Bone marrow (tissue), 2 donors: Measurements from ENCODE around the gene SPINDOC.
"Not testable (repeated sequence)": the region's sequence is repeated elsewhere in the genome, so short reads cannot be mapped to it uniquely, and the experiment has no call there.

Experiments used
- DNase-seq, 2 donors: peaks; one replicate each; lab custom pipeline; 2025; lab: John Stamatoyannopoulos, UW

The SPINDOC gene

GRCh38 chr11:63791495-63792167, 21.6 kb upstream of the SPINDOC start:
- no peak for DNase-seq

GRCh38 chr11:63793161-63793560, 20.1 kb upstream of the SPINDOC start:
- DNase-seq: no peak

GRCh38 chr11:63795066-63795465, 18.2 kb upstream of the SPINDOC start:
- DNase-seq: no peak

GRCh38 chr11:63800921-63801320, 12.3 kb upstream of the SPINDOC start:
- no peak for DNase-seq

GRCh38 chr11:63802637-63803414, 10.4 kb upstream of the SPINDOC start:
- no peak for DNase-seq

GRCh38 chr11:63804259-63804658, 9.0 kb upstream of the SPINDOC start:
- DNase-seq: no peak

- no peak for DNase-seq
Measured at GRCh38 chr11:63805844-63806415, 7.3 kb upstream of the SPINDOC start.

- not testable (repeated sequence) for DNase-seq
Measured at GRCh38 chr11:63810383-63810782, 2.9 kb upstream of the SPINDOC start.

GRCh38 chr11:63811522-63811921, 1.7 kb upstream of the SPINDOC start:
- no peak for DNase-seq

- peak; percentile 9 to 47 for DNase-seq
Measured at GRCh38 chr11:63813563-63814382, 517 bp downstream of the SPINDOC start.

- no peak for DNase-seq
Measured at GRCh38 chr11:63814383-63814736, 1.1 kb downstream of the SPINDOC start.

- DNase-seq: no peak
Measured at GRCh38 chr11:63816166-63816565, 2.9 kb downstream of the SPINDOC start.

GRCh38 chr11:63816732-63817131, 3.5 kb downstream of the SPINDOC start:
- DNase-seq: no peak

- no peak for DNase-seq
Measured at GRCh38 chr11:63817758-63818498, 4.7 kb downstream of the SPINDOC start.

GRCh38 chr11:63818609-63819008, 5.4 kb downstream of the SPINDOC start:
- no peak for DNase-seq

- DNase-seq: no peak
Measured at GRCh38 chr11:63821411-63821810, 8.2 kb downstream of the SPINDOC start.

GRCh38 chr11:63826471-63827190, 13.4 kb downstream of the SPINDOC start:
- DNase-seq: no peak

GRCh38 chr11:63829823-63830489, 16.7 kb downstream of the SPINDOC start:
- DNase-seq: no peak

GRCh38 chr11:63831326-63831725, 18.1 kb downstream of the SPINDOC start:
- no peak for DNase-seq

- no peak for DNase-seq
Measured at GRCh38 chr11:63832336-63832735, 19.1 kb downstream of the SPINDOC start.
